T-helper 9 cell (primary cell): Measurements from ENCODE around the gene MRGPRG.

ENCODE experiments used
- DNase-seq: peaks from one replicate; pipeline ENCODE4 v3.0.0-alpha.2; 2020

MRGPRG gene

DNA sequence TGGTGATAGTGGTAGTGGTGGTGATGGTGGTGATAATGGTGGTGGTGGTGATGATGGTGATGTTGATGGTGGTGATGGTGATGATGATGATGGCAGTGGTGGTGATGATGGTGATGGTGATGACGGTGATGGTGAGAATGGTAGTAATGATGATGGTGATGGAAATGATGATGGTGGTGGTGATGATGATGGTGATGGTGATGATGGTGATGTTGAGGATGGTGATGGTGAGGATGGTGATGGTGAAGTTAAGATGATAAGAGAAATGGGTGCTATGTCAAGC, 11.8 kb downstream of the MRGPRG start:
- no peak for DNase-seq

DNA sequence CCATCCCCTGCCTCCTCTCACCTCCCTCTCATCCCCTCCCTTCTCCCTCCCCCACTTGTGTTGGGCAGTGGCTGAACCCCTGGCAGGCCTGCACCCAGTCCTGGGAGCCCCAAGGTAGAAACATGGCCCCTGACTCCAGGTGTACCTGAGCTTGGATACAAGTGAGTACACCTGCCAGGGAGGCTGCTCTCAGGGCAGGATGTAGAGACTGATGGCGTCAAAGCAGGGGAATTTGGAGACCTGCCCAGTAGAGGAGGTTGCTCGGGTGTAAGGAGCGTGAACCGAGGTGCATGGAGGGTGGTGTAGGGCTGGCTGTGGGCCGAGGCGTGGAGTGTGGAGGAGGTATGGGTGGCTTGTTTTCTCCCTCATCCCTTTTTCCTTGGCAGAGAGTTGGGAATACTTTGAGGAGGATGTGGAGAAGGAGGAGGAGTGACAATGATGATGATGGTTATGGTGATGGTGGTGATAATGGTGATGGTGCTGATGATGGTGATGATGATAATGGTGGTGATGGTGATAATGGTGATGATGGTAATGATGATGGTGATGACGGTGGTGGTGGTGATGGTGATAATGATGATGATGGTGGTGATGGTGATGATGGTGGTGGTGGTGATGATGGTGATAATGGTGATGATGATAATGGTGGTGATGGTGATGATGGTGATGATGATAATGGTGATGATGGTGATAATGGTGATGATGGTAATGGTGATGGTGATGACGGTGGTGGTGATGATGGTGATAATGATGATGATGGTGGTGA, 12.3 kb downstream of the MRGPRG start:
- DNase-seq, result no peak

GRCh38 chr11:3205261-3206155, 13.1 kb downstream of the MRGPRG start:
- no peak for DNase-seq

- DNase-seq, result no peak
Measured at GRCh38 chr11:3204141-3205015, 14.2 kb downstream of the MRGPRG start.

DNA sequence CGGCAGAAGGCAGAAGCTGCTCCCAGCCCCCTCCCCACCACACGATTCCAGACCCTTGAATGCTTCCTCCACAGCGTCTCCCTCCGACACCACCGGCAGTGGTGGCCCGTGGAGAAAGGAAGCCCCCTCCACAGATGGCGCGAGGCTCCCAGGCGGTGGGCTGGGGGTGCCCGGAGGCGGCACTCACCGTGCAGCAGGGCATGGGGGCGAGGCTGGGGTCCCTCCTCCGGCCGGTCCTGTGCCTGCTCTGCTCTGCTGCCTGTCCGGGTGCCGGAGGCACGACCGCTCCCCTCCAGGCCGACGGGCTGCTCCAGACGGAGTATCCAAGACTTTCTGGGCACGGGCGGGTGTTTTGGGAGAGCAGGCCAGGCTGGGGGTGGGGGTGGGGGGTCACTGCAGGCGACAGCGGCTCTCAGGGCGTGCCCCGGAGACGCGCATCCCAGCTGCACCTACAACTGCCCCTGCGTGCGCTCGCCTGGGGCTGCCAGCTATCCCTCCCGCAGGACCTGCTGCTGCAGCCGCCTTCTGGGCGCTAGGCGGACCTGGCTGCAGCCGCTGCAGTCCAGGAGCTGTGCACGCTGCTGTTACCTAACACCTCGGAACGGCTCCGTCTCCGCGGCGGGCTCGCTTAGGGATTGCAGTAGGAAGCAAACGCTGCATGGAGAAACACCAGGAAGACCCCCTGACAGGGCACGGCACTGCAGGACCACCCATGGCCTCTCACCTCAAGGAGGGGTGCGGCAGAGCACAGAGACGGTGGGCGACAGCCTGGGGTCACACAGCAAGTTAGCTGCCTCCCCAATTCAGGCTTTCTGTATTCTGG, 15.2 kb downstream of the MRGPRG start:
- DNase-seq, result no peak

DNA sequence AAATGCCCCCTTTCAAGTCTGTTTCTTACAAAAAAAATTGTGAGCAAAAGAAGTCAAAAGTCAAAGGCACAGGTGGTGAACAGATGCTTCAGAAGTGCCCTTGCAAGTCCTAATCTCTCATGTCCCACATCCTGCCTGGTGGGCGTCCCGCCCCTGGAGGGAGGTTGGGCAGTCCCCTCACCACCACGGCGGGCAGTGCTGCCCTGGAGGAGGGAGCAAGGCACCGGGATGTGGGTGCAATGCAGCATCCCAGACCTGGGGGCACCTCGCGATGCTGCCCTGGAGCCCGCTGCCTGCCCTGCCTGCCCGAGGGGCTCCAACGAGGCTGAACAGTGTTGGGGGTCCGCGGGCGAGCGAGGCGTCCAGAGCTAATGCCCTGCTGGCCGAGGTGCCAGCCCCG, 15.9 kb downstream of the MRGPRG start:
- DNase-seq, result no peak

- DNase-seq, result no peak
Measured at GRCh38 chr11:3202305-3202704, 16.3 kb downstream of the MRGPRG start.

DNA sequence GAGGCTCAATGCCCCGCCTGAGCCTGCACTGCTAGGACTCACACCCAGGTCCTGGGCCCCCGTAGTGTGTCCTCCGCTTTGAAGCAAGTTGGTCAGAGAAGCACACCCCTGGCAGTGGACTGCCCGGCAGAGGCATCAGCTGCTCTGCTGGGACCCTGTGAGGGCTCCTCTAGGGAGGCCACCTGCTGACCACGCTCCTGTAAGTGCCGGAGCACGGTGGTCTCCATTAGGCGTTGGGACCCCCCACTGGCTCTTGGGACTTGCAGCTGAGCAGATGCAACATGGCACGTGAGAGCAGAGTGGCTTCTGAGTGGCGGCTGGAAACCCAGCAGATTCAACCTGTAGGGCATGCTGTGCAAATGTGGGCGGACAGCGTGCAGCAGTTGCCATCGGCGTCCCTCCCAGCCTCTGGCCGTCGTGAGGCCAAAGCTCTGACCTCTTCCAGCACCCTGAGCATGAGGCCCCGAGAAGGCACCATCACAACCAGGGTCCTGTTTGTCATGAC, 16.9 kb downstream of the MRGPRG start:
- no peak for DNase-seq

- no peak for DNase-seq
Measured at GRCh38 chr11:3201112-3201581, 17.5 kb downstream of the MRGPRG start.

DNA sequence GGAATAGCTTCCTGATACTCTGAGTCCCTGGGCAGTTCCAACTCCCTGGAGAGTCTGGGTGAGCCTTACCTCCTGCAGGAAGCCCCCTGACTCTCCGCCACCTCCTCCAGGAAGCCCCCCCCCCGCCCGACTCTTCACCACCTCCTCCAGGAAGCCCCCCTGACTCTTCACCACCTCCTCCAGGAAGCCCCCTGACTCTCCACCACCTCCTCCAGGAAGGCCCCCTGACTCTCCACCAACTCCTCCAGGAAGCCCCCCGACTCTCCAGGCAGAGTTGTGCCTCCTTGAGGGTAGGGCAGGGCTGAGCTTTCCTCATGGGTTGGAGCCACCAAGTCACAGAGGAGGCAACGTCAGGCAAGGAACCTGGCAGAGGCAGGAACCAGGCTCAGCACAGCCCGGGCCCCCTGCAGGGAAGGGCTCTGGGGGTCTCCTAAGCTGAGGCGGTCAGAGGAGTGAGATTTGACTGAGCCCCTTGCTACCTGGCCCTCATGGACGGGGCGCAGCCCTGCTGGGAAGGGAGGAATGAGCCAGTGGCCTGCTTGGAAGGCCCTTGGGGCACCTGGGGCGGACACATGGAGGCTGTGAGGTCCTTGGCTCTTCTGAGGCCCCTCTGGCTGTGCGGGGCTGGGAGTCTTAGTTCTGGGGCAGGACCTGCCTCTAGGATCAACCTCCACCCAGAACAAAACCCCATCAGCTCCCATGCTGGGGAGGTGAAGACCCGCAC, 18.1 kb downstream of the MRGPRG start:
- DNase-seq, result no peak

- no peak for DNase-seq
Measured at GRCh38 chr11:3199537-3200295, 18.9 kb downstream of the MRGPRG start.

GRCh38 chr11:3198815-3199214, 19.8 kb downstream of the MRGPRG start:
- DNase-seq, result no peak

DNA sequence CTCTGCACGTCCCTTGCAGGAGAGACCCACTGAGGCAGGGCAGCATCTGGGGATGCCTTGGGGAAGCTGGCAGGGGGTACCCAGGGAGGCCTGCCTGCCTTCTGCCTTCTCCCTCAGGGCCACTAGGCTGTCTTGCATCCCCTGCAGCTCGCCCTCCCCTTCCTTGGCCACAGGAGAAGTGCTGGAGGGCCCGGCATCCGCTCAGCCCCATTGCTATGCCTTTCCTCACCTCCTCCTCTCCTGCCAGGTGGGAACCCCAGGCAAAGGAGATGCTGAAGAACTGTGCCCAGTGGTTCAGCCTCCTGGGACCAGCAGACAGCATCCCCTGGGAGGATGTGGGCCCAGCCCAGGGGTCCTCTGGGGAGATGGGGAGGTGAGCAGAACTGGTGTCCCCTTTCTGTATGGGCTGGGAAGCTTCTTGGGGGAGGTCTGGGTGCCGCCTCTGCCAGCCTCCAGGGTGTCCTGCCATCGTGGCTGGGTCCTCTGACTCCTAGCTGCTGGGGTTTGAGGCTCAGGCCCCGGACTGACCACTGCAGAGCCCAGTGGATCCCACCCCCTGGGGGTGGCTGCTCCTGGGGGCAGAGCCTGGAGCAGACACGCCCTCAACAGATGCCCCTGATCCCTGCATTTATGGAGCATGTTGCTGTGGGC, 20.6 kb downstream of the MRGPRG start:
- DNase-seq, result no peak

DNA sequence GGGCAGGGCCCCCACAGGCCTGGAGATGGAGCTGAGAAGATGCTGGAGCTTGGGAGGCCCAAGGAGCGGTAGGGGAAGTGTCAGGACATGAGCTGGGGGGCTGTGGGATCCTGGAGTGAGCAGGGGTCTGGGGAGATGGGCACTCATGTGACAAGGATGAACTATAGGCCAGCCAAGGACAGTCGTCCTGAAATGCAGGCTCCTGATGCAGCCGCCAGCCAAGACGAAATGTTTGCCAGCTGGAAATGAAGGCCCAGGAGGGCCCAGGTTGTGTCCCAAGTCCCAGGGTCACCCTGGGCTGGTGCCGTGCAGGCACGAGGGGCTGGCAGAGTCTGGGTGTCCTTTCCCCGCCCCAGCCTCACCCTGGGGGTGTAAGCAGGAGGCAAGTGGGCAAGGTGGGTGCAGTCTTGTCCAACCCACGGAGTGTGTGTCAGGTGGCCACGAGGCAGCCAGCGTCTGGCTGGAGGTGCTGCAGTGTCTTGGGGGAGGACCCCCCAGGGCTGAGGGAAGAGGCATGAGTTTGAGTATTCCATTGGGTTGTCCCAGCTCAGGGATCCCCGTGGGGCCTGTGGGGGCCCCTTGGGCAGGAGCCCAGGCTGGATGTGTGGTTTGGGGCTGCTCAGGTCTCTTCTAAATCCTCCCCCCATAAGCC, 21.4 kb downstream of the MRGPRG start:
- no peak for DNase-seq

- no peak for DNase-seq
Measured at GRCh38 chr11:3196161-3197043, 22.2 kb downstream of the MRGPRG start.

GRCh38 chr11:3195251-3196160, 23.1 kb downstream of the MRGPRG start:
- no peak for DNase-seq
